Small intestine (tissue), 7 donors: ENCODE data around the gene TCOF1. TPM values are rescaled to one million over a fixed set of nuclear protein-coding genes. Genes with fewer than 3 reads are reported as not detected.

ENCODE experiments used
- DNase-seq, 2 donors: peaks; one replicate each; pipeline versions ENCODE4 v3.0.0 to v3.0.0-alpha.2; 2013
- FAIRE-seq: peaks from 2 replicates; lab custom pipeline; 2012; peaks lifted over from hg19 to GRCh38; lab: Jason Lieb, UNC
- H3K27ac ChIP-seq, 3 donors: one replicate each; pipeline ENCODE4 v1.5.1; 2013; ENCODE audit warnings: low read length in 2 of 3, mild to moderate bottlenecking in 2 of 3, control low read depth in 1 of 3, inconsistent platforms in 1 of 3, low read depth in 1 of 3, moderate library complexity in 1 of 3
- H3K27me3 ChIP-seq, 3 donors: one replicate each; pipeline ENCODE4 v1.6.1; 2013; ENCODE audit warnings: low read length in 3 of 3, inconsistent platforms in 1 of 3; ENCODE audit not compliant: control insufficient read depth in 3 of 3, insufficient read depth in 3 of 3
- H3K36me3 ChIP-seq, 3 donors: one replicate each; pipeline ENCODE4 v1.6.1; 2013; ENCODE audit warnings: low read length in 3 of 3, inconsistent platforms in 1 of 3, low read depth in 1 of 3, mild to moderate bottlenecking in 1 of 3, moderate library complexity in 1 of 3; ENCODE audit not compliant: control insufficient read depth in 3 of 3, insufficient read depth in 2 of 3
- H3K4me1 ChIP-seq, 3 donors: one replicate each; pipeline ENCODE4 v1.6.1; 2013; ENCODE audit warnings: low read length in 2 of 3, inconsistent platforms in 1 of 3, low read depth in 1 of 3, mild to moderate bottlenecking in 1 of 3, moderate library complexity in 1 of 3; ENCODE audit not compliant: control insufficient read depth in 3 of 3, insufficient read depth in 2 of 3
- H3K4me3 ChIP-seq, 3 donors: one replicate each; pipeline ENCODE4 v1.5.1; 2013; ENCODE audit warnings: low read length in 3 of 3, control low read depth in 1 of 3, inconsistent platforms in 1 of 3, low read depth in 1 of 3, mild to moderate bottlenecking in 1 of 3, moderate library complexity in 1 of 3
- H3K9me3 ChIP-seq, 2 donors: one replicate each; pipeline ENCODE4 v1.6.1; 2013; ENCODE audit warnings: low read depth in 1 of 2, low read length in 1 of 2; ENCODE audit not compliant: control insufficient read depth in 2 of 2, insufficient read depth in 1 of 2
- WGBS, 3 donors: extraction: QIAGEN DNeasy Blood & Tissue Kit; methylation state at CpG; one replicate each; pipeline ENCODE4 v1.1.7; 2013; 5-methylcytosine and 5-hydroxymethylcytosine counted together
- polyA plus RNA-seq, 4 donors: library from polyadenylated mRNA; stranded (reverse) in 3 of 4; unstranded in 1 of 4; fragments of 200-250 nt in 3 of 4; fragments of 120-200 nt in 1 of 4; gene quantifications; one replicate each; pipeline versions ENCODE4 v1.2.1 to v1.2.3, GENCODE V29; 2013
- donor health status: healthy with polysubstance abuse.
- donor health status: control.
- donor health status: control.
- donor health status: Bipolar disorder and iron deficiency.
- donor health status: healthy.

Gene TCOF1
- polyA plus RNA-seq, 4 donors = 18.3 to 29.7 (median 20.6) TPM

DNA sequence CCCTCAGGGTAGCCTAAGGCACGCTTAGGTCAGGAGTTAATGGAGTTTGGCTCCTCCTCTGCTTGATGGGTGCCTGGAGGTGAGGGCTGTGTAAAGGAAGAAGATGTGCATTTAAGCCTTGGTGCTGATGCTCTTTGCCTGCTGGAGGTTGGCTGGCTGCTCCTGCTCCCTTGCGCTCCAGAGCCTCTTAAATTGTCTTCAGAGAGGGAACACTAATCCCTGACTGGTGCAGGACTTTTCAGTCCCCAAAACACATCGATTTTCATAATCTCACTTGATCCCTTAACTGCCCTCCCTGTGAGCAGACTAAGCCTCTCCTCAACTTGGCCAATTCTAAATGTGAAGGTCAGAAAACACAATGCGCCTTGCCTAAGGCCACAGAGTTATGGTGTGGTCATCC is 16.2 kb upstream of the TCOF1 start:
- DNase-seq = no peak
- no peak overlapping the region for H3K27ac ChIP-seq
- no peaks in the 10 kb centered on the region for H3K36me3 ChIP-seq
- peaks cover 0 to 1% (median 0%) of the 10 kb centered on the region in 3 donors for H3K4me1 ChIP-seq
- FAIRE-seq = no peak
- WGBS, 3 donors = 69 to 76% (median 75%) methylated on average over 4 of the region's 4 CpGs
- H3K27me3 ChIP-seq = no peaks in the 10 kb centered on the region
- no peaks in the 10 kb centered on the region for H3K9me3 ChIP-seq
- H3K4me3 ChIP-seq = no peak overlapping the region

DNA sequence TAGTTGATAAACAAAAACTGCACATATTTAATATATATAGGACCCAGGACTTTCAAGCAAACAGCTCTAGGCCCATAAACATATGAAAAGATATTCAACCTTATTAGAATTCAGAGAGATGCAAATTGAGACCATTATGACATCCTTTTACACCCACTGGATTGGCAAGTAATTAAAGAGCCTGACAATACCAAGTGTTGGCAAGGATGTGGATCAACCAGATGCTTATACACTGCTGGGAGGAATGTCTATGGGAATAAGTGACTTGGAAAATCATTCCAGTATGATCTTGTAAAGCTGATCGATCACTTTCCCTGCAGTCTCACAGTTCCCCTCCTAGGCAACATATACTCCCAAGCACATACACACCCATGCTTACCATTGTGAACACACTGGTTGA is 15.5 kb upstream of the TCOF1 start:
- no peak for DNase-seq
- Histone ChIP-seq H3K27ac (no peak overlapping the region), H3K27me3 (no peaks in the 10 kb centered on the region), H3K36me3 (no peaks in the 10 kb centered on the region), H3K4me1 (no peaks in the 10 kb centered on the region), H3K9me3 (no peaks in the 10 kb centered on the region), H3K4me3 (no peak overlapping the region)
- 80 to 100% (median 96%) methylated on average over 1 of the region's 1 CpG for WGBS, 3 donors
- no peak for FAIRE-seq

DNA sequence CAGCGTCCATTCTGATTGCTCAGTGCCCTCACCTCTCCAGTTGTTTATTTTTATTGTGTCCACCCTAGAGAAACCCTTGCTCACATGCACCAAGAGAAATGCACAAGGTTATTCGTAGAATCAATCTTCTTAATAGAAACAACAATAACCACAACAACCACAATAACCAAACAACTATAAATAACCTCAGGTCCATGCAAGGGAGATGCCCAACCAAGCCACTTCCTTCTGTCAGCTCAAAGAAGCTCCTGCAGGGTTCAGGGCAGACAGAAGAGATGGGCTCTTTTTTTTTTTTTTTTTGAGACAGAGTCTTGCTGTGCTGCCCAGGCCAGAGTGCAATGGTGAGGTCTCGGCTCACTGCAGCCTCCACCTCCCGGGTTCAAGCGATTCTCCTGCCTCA is 14.9 kb upstream of the TCOF1 start:
- no peak overlapping the region for H3K4me3 ChIP-seq
- H3K27me3 ChIP-seq = no peaks in the 10 kb centered on the region
- no peaks in the 10 kb centered on the region for H3K4me1 ChIP-seq
- no peaks in the 10 kb centered on the region for H3K9me3 ChIP-seq
- H3K36me3 ChIP-seq = no peaks in the 10 kb centered on the region
- 87 to 90% (median 90%) methylated on average over 5 of the region's 5 CpGs for WGBS, 3 donors
- no peak overlapping the region for H3K27ac ChIP-seq
- no peak for FAIRE-seq
- DNase-seq = no peak

DNA sequence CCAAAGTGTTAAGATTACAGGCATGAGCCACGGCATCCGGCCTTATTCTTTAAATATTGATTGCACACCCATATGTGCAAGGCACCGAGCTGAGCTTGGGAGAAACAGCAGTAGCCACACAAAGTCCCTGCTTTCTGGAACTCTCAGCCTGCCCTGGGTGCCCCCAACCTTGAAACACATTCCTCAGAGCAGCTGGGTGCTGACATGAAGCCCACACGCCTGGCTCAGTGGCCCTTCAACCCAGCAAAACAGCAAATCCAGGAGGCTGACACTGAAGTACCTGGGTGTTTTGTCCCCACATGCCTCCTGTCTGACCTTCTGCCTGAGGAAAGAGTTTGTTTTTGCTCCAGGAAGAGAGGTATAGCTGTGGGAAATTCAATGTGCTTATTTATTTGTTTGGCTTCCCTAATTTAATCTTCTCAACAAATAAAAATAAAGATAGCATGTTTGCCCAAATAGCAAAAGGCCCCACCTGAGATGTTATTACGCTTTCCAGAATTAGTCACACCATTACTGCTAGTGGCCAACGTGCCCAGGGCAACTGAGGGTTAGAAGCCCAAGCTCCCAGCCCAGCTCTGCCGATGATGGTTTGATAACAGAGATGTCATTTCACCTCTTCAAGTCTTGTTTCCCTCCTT is 13.4 kb upstream of the TCOF1 start:
- FAIRE-seq (no peak), DNase-seq (no peak)
- Histone ChIP-seq H3K4me3 (no peak overlapping the region), H3K36me3 (no peaks in the 10 kb centered on the region), H3K9me3 (no peaks in the 10 kb centered on the region), H3K4me1 (no peaks in the 10 kb centered on the region), H3K27ac (no peak overlapping the region), H3K27me3 (no peaks in the 10 kb centered on the region)
- WGBS, 3 donors = 77 to 84% (median 79%) methylated on average over 7 of the region's 7 CpGs

DNA sequence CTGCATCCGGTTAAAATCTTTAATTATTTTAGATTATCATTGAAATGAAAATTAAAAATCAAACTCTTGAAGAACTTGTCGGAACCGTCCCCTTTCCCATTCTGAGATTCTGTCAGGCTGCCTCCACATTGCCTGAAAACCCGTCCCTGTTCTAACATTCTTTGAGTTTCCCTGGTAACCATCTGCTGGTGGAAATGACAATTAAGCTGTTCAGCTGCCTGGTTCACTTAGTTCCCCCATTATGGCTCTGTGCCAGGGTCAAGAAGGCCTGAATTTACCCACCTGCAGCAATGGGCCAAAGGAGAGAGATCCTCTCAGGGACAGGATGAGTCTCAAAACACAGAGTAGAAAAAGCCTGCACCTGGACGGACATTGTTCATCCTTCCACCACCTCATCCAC is 11.8 kb upstream of the TCOF1 start:
- Histone ChIP-seq H3K36me3 (no peaks in the 10 kb centered on the region), H3K27me3 (no peaks in the 10 kb centered on the region), H3K9me3 (no peaks in the 10 kb centered on the region), H3K4me3 (no peak overlapping the region), H3K27ac (no peak overlapping the region), H3K4me1 (peaks cover 0 to 2% (median 1%) of the 10 kb centered on the region in 3 donors)
- FAIRE-seq = no peak
- WGBS, 3 donors = 83 to 85% (median 84%) methylated on average over 5 of the region's 5 CpGs
- DNase-seq = no peak

DNA sequence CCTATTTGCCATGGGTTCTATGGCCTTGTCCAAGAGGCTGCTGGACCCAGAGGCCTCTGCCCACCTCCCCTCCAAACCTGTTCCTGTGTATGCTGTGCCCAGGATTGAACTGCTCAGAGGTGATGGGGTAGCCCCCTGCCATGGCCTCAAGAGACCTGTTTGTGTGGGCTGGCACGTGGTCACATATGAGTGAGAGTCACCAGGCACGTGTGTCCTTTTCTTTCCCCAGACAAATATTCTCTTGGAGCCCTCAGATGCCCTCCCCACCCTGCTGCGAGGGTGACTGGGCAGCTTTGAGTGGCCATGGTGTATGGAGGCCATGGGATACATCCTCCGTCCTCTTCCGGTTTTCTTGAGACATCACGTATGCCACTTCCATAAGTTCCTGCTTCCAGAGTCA is 10.9 kb upstream of the TCOF1 start:
- no peaks in the 10 kb centered on the region for H3K36me3 ChIP-seq
- WGBS, 3 donors = 82 to 87% (median 84%) methylated on average over 6 of the region's 6 CpGs
- H3K9me3 ChIP-seq = no peaks in the 10 kb centered on the region
- H3K27me3 ChIP-seq = no peaks in the 10 kb centered on the region
- no peak overlapping the region for H3K27ac ChIP-seq
- no peak overlapping the region for H3K4me3 ChIP-seq
- no peak for DNase-seq
- FAIRE-seq = no peak
- H3K4me1 ChIP-seq = peaks cover 0 to 7% (median 2%) of the 10 kb centered on the region in 3 donors

DNA sequence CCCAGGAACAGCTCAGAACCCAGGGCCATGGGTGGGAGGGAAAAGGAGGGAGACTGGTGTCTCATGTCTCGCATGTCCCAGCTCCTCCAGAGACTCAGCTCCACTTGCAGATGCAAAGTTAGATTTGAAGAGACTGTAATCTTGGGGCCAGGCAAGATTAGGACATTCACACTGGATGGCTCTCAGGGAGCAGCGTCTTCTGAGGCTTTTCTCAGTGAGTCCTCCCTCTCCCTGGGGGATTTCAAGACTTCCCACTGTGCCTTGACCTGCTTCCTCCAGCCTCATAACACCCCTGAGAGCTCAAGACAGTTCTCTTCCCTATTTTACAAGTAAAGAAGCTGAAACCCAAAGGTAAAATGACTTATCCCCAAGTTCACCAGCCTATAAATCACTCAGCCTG is 10.5 kb upstream of the TCOF1 start:
- Histone ChIP-seq H3K4me1 (peaks cover 0 to 7% (median 2%) of the 10 kb centered on the region in 3 donors), H3K4me3 (no peak overlapping the region), H3K9me3 (no peaks in the 10 kb centered on the region), H3K27ac (no peak overlapping the region), H3K36me3 (no peaks in the 10 kb centered on the region), H3K27me3 (no peaks in the 10 kb centered on the region)
- WGBS, 3 donors = 80 to 88% (median 80%) methylated on average over 2 of the region's 2 CpGs
- FAIRE-seq (no peak), DNase-seq (no peak)

DNA sequence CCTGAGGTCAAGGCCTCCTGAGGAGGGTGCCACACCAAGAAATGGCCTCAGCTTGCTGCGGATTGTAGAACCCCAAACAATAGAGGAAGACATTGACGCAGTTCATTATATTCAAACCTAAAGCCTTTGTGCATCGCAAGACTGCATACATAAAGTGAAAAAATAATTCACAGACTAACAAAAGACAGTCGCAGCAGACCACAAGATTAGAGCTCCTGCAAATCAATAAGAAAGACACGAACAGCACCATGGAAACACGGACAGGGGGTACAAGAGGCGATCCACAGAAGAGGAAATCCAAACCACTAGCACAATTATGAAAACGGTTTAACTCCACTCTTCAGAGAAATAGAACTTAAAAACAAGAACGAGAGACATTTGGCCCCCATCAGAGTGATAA is 10.0 kb upstream of the TCOF1 start:
- no peaks in the 10 kb centered on the region for H3K36me3 ChIP-seq
- WGBS, 3 donors = 64 to 80% (median 67%) methylated on average over 9 of the region's 9 CpGs
- H3K27ac ChIP-seq = no peak overlapping the region
- H3K4me1 ChIP-seq = peaks cover 0 to 8% (median 2%) of the 10 kb centered on the region in 3 donors
- FAIRE-seq (no peak), DNase-seq (no peak)
- H3K27me3 ChIP-seq = no peaks in the 10 kb centered on the region
- H3K4me3 ChIP-seq = no peak overlapping the region
- no peaks in the 10 kb centered on the region for H3K9me3 ChIP-seq
